HEK293 (cell line): ENCODE results near the gene ATP6AP2.

Experiments
- BCL11A ChIP-seq: fragments of 450-650 bp; formaldehyde crosslinking; IDR thresholded peaks from 2 replicates; pipeline ENCODE4 v1.5.1; 2016; ENCODE audit warnings: low read depth, missing biosample characterization, missing genetic modification characterization
- GLI2 ChIP-seq: fragments of 450-650 bp; formaldehyde crosslinking; IDR thresholded peaks from 2 replicates; pipeline ENCODE4; 2017; ENCODE audit warnings: missing biosample characterization, missing genetic modification characterization, low read depth, borderline replicate concordance
- RBAK ChIP-seq: fragments of 450-650 bp; formaldehyde crosslinking; IDR thresholded peaks from 2 replicates; pipeline ENCODE4 v1.5.1; 2016; ENCODE audit warnings: missing biosample characterization, missing genetic modification characterization
- WT1 ChIP-seq: fragments of 450-650 bp; formaldehyde crosslinking; IDR thresholded peaks from 2 replicates; pipeline ENCODE4 v1.5.1; 2016; ENCODE audit warnings: missing biosample characterization, missing genetic modification characterization
- ZNF138 ChIP-seq: fragments of 450-650 bp; formaldehyde crosslinking; IDR thresholded peaks from 2 replicates; pipeline ENCODE4 v1.5.1; 2016; ENCODE audit warnings: missing biosample characterization, missing genetic modification characterization, borderline replicate concordance
- TF ChIP-seq, protein P1 (sequence below): fragments of 450-650 bp; formaldehyde crosslinking; IDR thresholded peaks from 2 replicates; pipeline ENCODE4 v1.5.1; 2016; ENCODE audit warnings: missing biosample characterization, missing genetic modification characterization
- TF ChIP-seq, protein P2 (sequence below): fragments of 450-650 bp; formaldehyde crosslinking; IDR thresholded peaks from 2 replicates; pipeline ENCODE4 v1.5.1; 2016; ENCODE audit warnings: missing biosample characterization, missing genetic modification characterization

- TF ChIP-seq, protein P1, sequence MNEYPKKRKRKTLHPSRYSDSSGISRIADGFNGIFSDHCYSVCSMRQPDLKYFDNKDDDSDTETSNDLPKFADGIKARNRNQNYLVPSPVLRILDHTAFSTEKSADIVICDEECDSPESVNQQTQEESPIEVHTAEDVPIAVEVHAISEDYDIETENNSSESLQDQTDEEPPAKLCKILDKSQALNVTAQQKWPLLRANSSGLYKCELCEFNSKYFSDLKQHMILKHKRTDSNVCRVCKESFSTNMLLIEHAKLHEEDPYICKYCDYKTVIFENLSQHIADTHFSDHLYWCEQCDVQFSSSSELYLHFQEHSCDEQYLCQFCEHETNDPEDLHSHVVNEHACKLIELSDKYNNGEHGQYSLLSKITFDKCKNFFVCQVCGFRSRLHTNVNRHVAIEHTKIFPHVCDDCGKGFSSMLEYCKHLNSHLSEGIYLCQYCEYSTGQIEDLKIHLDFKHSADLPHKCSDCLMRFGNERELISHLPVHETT (tag by site-specific recombination), result no peak
- TF ChIP-seq RBAK (tag by site-specific recombination) (no peak), GLI2 (no peak), BCL11A (tag by site-specific recombination) (no peak), ZNF138 (tag by site-specific recombination) (no peak), WT1 (no peak)
- TF ChIP-seq, protein P2, sequence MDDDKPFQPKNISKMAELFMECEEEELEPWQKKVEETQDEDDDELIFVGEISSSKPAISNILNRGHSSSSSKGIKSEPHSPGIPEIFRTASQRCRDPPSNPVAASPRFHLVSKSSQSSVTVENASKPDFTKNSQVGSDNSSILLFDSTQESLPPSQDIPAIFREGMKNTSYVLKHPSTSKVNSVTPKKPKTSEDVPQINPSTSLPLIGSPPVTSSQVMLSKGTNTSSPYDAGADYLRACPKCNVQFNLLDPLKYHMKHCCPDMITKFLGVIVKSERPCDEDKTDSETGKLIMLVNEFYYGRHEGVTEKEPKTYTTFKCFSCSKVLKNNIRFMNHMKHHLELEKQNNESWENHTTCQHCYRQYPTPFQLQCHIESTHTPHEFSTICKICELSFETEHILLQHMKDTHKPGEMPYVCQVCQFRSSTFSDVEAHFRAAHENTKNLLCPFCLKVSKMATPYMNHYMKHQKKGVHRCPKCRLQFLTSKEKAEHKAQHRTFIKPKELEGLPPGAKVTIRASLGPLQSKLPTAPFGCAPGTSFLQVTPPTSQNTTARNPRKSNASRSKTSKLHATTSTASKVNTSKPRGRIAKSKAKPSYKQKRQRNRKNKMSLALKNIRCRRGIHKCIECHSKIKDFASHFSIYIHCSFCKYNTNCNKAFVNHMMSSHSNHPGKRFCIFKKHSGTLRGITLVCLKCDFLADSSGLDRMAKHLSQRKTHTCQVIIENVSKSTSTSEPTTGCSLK (tag by site-specific recombination), result no peak
Observed at GRCh38 chrX:40582811-40583210, 2.0 kb downstream of the ATP6AP2 start.
